ENCODE results near the gene TMEM131. TPM values are rescaled to one million over a fixed set of nuclear protein-coding genes. Genes with fewer than 3 reads are reported as not detected.
"Not testable (repeated sequence)": the region's sequence is repeated elsewhere in the genome, so short reads cannot be mapped to it uniquely, and the experiment has no call there.

Gene TMEM131
- total RNA-seq, 1 experiment from 2014 or later, result 29.6 TPM

DNA sequence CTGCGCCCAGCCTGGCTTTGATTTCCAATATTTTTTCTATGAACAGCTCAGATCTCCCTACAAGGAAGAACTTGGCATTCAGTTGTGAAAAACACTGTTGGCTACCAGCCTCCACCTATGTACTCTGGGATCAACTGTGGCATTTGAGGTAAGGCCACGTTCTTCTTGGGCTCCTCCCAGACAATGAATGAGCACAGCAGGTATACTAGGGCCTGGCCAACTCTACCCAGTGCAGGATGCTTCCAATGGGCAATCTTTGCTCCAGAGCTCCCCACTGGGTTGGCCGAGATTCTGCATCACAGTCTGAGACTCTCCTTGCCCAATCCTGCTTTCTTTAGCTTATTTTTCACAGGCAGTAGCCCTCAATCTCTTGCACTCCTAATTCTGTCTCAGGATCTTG is 75.9 kb downstream of the TMEM131 start:
- Histone ChIP-seq H3K9me3 (ENCODE audit: insufficient read depth, low read depth) (peaks cover 15% of the 10 kb centered on the region), H3F3A (ENCODE audit: insufficient read depth, low read depth) (no peaks in the 10 kb centered on the region), H3K36me3 (ENCODE audit: low read depth) (peaks cover 15% of the 10 kb centered on the region), H3K79me2 (ENCODE audit: low read depth) (peaks cover 28% of the 10 kb centered on the region), H3K4me3 (no peak overlapping the region), H3K27me3 (ENCODE audit: insufficient read depth, low read depth) (no peaks in the 10 kb centered on the region), H3K4me1 (replicated peaks; ENCODE audit: insufficient read depth) (no peaks in the 10 kb centered on the region), H3K9me2 (ENCODE audit: insufficient read depth) (no peaks in the 10 kb centered on the region), H3K4me2 (no peak overlapping the region), H4K20me1 (ENCODE audit: insufficient read depth) (no peaks in the 10 kb centered on the region), H3K27ac (no peak overlapping the region), H2AFZ (no peak overlapping the region)
- POLR2A ChIA-PET (ENCODE audit: unreplicated experiment), result no interaction called here
- CTCF ChIA-PET, result no interaction called here
- TF ChIP-seq, protein P1, sequence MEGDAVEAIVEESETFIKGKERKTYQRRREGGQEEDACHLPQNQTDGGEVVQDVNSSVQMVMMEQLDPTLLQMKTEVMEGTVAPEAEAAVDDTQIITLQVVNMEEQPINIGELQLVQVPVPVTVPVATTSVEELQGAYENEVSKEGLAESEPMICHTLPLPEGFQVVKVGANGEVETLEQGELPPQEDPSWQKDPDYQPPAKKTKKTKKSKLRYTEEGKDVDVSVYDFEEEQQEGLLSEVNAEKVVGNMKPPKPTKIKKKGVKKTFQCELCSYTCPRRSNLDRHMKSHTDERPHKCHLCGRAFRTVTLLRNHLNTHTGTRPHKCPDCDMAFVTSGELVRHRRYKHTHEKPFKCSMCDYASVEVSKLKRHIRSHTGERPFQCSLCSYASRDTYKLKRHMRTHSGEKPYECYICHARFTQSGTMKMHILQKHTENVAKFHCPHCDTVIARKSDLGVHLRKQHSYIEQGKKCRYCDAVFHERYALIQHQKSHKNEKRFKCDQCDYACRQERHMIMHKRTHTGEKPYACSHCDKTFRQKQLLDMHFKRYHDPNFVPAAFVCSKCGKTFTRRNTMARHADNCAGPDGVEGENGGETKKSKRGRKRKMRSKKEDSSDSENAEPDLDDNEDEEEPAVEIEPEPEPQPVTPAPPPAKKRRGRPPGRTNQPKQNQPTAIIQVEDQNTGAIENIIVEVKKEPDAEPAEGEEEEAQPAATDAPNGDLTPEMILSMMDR (conservative IDR thresholded peaks at IDR 0.05), result no peak
- no peak for TF ChIP-seq EZH2 (IDR thresholded peaks at IDR 0.05; ENCODE audit: low read depth)
- BruUV-seq (replicated peaks), result no TSS peak
- DNase-seq, result no peak
- intact Hi-C loops (cut with micrococcal nuclease; ENCODE audit: unreplicated experiment), result no loop called here

DNA sequence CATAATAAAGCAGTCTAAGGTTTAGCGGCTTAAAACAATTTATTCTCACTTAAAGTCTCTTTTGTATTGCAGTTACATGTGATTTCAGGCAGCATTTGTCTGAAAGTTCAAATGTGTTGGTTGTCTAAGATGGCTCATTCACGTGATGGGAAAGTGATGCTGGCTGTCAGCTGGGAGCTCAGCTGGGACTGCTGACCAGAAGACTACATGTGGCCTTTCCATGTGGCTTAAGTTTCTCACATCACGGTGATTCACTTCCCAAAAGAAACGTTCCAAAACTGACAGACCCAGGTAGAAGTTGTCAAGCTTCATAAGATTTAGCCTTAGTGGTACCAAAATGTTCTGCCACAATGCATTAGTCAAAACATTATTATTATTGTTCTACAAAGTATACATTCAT is 76.9 kb downstream of the TMEM131 start:
- Histone ChIP-seq H3K27ac (no peak overlapping the region), H3K4me3 (no peak overlapping the region), H3K9me3 (ENCODE audit: insufficient read depth, low read depth) (peaks cover 15% of the 10 kb centered on the region), H3K4me2 (no peak overlapping the region), H4K20me1 (ENCODE audit: insufficient read depth) (0 out of 2 replicates have a peak, but pooled peaks cover 3% of the 10 kb centered on the region), H3K36me3 (ENCODE audit: low read depth) (peaks cover 14% of the 10 kb centered on the region), H3K79me2 (ENCODE audit: low read depth) (peaks cover 28% of the 10 kb centered on the region), H3K9me2 (ENCODE audit: insufficient read depth) (no peaks in the 10 kb centered on the region), H3F3A (ENCODE audit: insufficient read depth, low read depth) (no peaks in the 10 kb centered on the region), H3K27me3 (ENCODE audit: insufficient read depth, low read depth) (no peaks in the 10 kb centered on the region), H2AFZ (no peak overlapping the region), H3K4me1 (replicated peaks; ENCODE audit: insufficient read depth) (no peaks in the 10 kb centered on the region)
- POLR2A ChIA-PET (ENCODE audit: unreplicated experiment), result no interaction called here
- DNase-seq, result no peak
- BruUV-seq (replicated peaks), result no TSS peak
- intact Hi-C loops (cut with micrococcal nuclease; ENCODE audit: unreplicated experiment), result no loop called here
- CTCF ChIA-PET, result no interaction called here
- TF ChIP-seq, protein P1 (conservative IDR thresholded peaks at IDR 0.05), result no peak
- TF ChIP-seq EZH2 (IDR thresholded peaks at IDR 0.05; ENCODE audit: low read depth), result no peak

DNA sequence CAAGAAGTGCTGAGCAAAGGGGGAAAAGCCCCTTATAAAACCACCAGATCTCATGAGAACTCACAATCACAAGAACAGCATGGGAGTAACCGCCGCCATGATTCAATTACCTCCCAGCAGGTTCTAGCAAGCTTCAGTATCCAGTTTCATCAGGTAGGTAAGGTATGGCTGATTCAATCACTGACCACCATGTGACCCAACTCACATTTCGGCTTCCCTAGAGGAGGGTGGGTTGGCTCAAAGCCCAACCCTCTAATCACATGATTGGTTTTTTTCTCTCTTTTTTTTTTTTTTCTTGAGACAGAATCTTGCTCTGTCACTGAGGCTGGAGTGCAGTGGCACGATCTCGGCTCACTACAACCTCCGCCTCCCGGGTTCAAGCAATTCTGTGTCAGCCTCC is 78.1 kb downstream of the TMEM131 start:
- H3K27ac ChIP-seq; POLR2A ChIA-PET (ENCODE audit: unreplicated experiment); H4K20me1 ChIP-seq (ENCODE audit: insufficient read depth); H3K4me1 ChIP-seq (replicated peaks; ENCODE audit: insufficient read depth); H2AFZ ChIP-seq; H3K27me3 ChIP-seq (ENCODE audit: insufficient read depth, low read depth); intact Hi-C loops (cut with micrococcal nuclease; ENCODE audit: unreplicated experiment); H3F3A ChIP-seq (ENCODE audit: insufficient read depth, low read depth); H3K4me2 ChIP-seq; BruUV-seq (replicated peaks); H3K9me2 ChIP-seq (ENCODE audit: insufficient read depth); H3K4me3 ChIP-seq; CTCF ChIA-PET; DNase-seq: not testable (repeated sequence)
- Histone ChIP-seq H3K9me3 (ENCODE audit: insufficient read depth, low read depth) (peaks cover 15% of the 10 kb centered on the region), H3K79me2 (ENCODE audit: low read depth) (peaks cover 30% of the 10 kb centered on the region), H3K36me3 (ENCODE audit: low read depth) (peaks cover 14% of the 10 kb centered on the region)

DNA sequence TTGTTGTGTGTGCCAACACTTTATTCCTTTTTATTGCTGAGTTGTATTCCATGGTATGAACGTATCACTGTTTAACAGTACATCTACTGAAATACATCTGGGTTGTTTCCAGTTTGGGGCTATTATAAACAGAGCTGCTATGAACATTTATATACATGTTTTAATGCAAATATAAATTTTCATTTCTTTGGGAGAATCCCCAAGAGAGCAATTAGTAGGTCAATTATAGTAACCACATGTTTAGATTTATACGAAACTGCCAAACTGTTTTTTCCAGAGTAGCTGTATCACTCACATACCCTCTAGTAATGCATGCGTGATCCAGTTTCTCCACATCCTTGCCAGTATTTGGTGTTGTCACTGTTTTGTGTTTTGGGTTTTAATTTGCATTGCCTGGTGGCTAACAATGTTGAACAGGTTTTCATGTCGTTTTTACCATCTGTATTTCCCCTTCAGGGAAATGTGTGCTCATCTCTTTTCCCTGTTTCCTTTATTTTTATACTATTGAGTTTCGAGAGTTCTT is 81.0 kb downstream of the TMEM131 start:
- peaks cover 4% of the 10 kb centered on the region for H3K9me3 ChIP-seq (ENCODE audit: insufficient read depth, low read depth)
- no peaks in the 10 kb centered on the region for H3K27me3 ChIP-seq (ENCODE audit: insufficient read depth, low read depth)
- peaks cover 3% of the 10 kb centered on the region; the same call in 1 of the 2 replicates for H4K20me1 ChIP-seq (ENCODE audit: insufficient read depth)
- H3K4me1 ChIP-seq (replicated peaks; ENCODE audit: insufficient read depth), result no peaks in the 10 kb centered on the region
- ChIA-PET CTCF (no interaction called here), POLR2A (ENCODE audit: unreplicated experiment) (no interaction called here)
- no peaks in the 10 kb centered on the region for H3F3A ChIP-seq (ENCODE audit: insufficient read depth, low read depth)
- no peaks in the 10 kb centered on the region for H3K9me2 ChIP-seq (ENCODE audit: insufficient read depth)
- intact Hi-C loops (cut with micrococcal nuclease; ENCODE audit: unreplicated experiment), result no loop called here
- H3K36me3 ChIP-seq (ENCODE audit: low read depth), result peaks cover 16% of the 10 kb centered on the region; the same call in 1 of the 2 replicates
- H3K4me2 ChIP-seq, result no peak overlapping the region
- DNase-seq, result no peak
- H3K79me2 ChIP-seq (ENCODE audit: low read depth), result peaks cover 38% of the 10 kb centered on the region
- no TSS peak for BruUV-seq (replicated peaks)
- no peak overlapping the region for H3K27ac ChIP-seq
- no peak overlapping the region for H2AFZ ChIP-seq
- TF ChIP-seq, protein P1 (conservative IDR thresholded peaks at IDR 0.05), result no peak
- TF ChIP-seq EZH2 (IDR thresholded peaks at IDR 0.05; ENCODE audit: low read depth), result no peak
- H3K4me3 ChIP-seq, result no peak overlapping the region

All from PC-9 (cell line).